Heart left ventricle (tissue), 16 donors: ENCODE results near the gene CDKL5. TPM values are rescaled to one million over a fixed set of nuclear protein-coding genes. Genes with fewer than 3 reads are reported as not detected.

ENCODE experiments used
- ATAC-seq, 4 donors: fragments of 200-7000 bp; cut with Tn5 transposase; one replicate each; pipeline ENCODE4 v1.9.1; 2020 to 2022; ENCODE audit warnings: moderate library complexity in 4 of 4, mild to moderate bottlenecking in 3 of 4, moderate number of reproducible peaks in 1 of 4
- DNase-seq, 5 donors: peaks; one replicate each; pipeline ENCODE4 v3.0.0-alpha.2; 2020
- H3K27ac ChIP-seq, 12 donors: fragments of 200-600 bp; sonication (generic) in 4 of 12; one replicate each; pipeline versions ENCODE4 v1.5.0 to v1.8.0; 2016 to 2022; ENCODE audit warnings: mild to moderate bottlenecking in 2 of 12
- H3K27me3 ChIP-seq, 9 donors: fragments of 200-600 bp; sonication (generic) in 2 of 9; one replicate each; pipeline versions ENCODE4 v1.5.1 to v1.8.0; 2016 to 2022; ENCODE audit warnings: mild to moderate bottlenecking in 3 of 9
- H3K36me3 ChIP-seq, 9 donors: fragments of 200-600 bp; sonication (generic) in 2 of 9; one replicate each; pipeline versions ENCODE4 v1.5.0 to v1.8.0; 2018 to 2022; ENCODE audit warnings: mild to moderate bottlenecking in 2 of 9
- H3K4me1 ChIP-seq, 12 donors: fragments of 200-600 bp; sonication (generic) in 4 of 12; one replicate each; pipeline versions ENCODE4 v1.5.0 to v1.8.0; 2016 to 2022; ENCODE audit warnings: mild to moderate bottlenecking in 3 of 12
- H3K4me3 ChIP-seq, 12 donors: fragments of 200-600 bp; sonication (generic) in 4 of 12; one replicate each; pipeline versions ENCODE4 v1.5.0 to v1.8.0; 2017 to 2022; ENCODE audit warnings: mild to moderate bottlenecking in 9 of 12, moderate library complexity in 4 of 12
- H3K9me3 ChIP-seq, 12 donors: fragments of 200-600 bp; sonication (generic) in 4 of 12; one replicate each; pipeline versions ENCODE4 v1.5.0 to v1.8.0; 2016 to 2022; ENCODE audit warnings: mild to moderate bottlenecking in 1 of 12
- CTCF ChIP-seq, 12 donors: fragments of 200-600 bp; sonication (generic) in 4 of 12; IDR thresholded peaks; one replicate each; pipeline versions ENCODE4 v1.5.0 to v1.8.0; 2018 to 2022; ENCODE audit warnings: antibody characterized with exemption in 12 of 12, mild to moderate bottlenecking in 5 of 12
- POLR2A ChIP-seq, 2 donors: fragments of 450-650 bp; IDR thresholded peaks; one replicate each; pipeline ENCODE4 v1.6.1; 2017; ENCODE audit warnings: antibody characterized with exemption in 2 of 2, mild to moderate bottlenecking in 2 of 2, moderate library complexity in 2 of 2
- WGBS, 4 donors: extraction: QIAGEN DNeasy Blood & Tissue Kit in 2 of 4; methylation state at CpG; one replicate each; pipeline versions ENCODE4 v1.1.5 to v1.1.7; 2013 to 2018; 5-methylcytosine and 5-hydroxymethylcytosine counted together
- intact Hi-C, 10 donors: fragments of 100-400 bp; cut with DNase I; formaldehyde crosslinking; loops; one replicate each; pipeline versions ENCODE4 v1.11.1 to v1.14.2; 2022
- polyA plus RNA-seq, 2 donors: library from polyadenylated mRNA; stranded (reverse); fragments of 200-250 nt; gene quantifications; one replicate each; pipeline ENCODE4 v1.2.3, GENCODE V29; 2013
- total RNA-seq, 9 donors: library from RNA; depleted of rRNA in 2 of 9; stranded (reverse); fragments of >200 nt in 2 of 9; fragmentation: NEBNext Ultra II Directional in 3 of 9; extraction: Animal tissue kit (Norgen Biotek cat#: 25700) in 3 of 9; gene quantifications; one replicate each; pipeline versions ENCODE4 v1.1.0 to v1.2.4, GENCODE V29; 2016 to 2023
- donor health status: ischemic (EF 13 %, LVEDD 7.1; RV severe dilation, severe dysfunction).
- donor health status: healthy with polysubstance abuse.
- donor health status: DM: no; HTN: yes; CAD: no.
- donor health status: DM: no; HTN: no; CAD: no.
- donor health status: ischemic (EF 25% LVEDD 6.9; RV normal size, moderate dysfunction).
- donor health status: ischemic (EF 25% LVEDD 5.7; RV mildly dilated, moderate dysfunction).
- donor health status: healthy.
- donor health status: DM: yes; HTN: yes; CAD: no.
- donor health status: ischemic (EF 35%, LVEDD 5.7; RV mildly dilated, moderate dysfunction).
- donor health status: nonischemic (EF 11% LVEDD 7.7; RV severe dilation, severe dysfunction).
- donor health status: DM: yes; HTN: yes; CAD: no.
- donor health status: PGD.
- donor health status: ischemic (EF 29% LVEDD 5.4; RV normal size, mild dysfunction).
- donor health status: nonischemic (EF 23%, LVEDD 6.1; RV moderate dilation, normal function).

Gene CDKL5
- total and polyA plus RNA-seq, 11 donors = 3.0 to 12.5 (median 9.3) TPM

- TF ChIP-seq CTCF (IDR thresholded peaks at IDR 0.05) (no peak), POLR2A (IDR thresholded peaks at IDR 0.05) (no peak)
- ATAC-seq = no peak
- 90 to 99% (median 97%) methylated on average over 3 of the region's 3 CpGs for WGBS, 4 donors
Observed at GRCh38 chrX:18448416-18448815, 23.0 kb downstream of the CDKL5 start.

DNA sequence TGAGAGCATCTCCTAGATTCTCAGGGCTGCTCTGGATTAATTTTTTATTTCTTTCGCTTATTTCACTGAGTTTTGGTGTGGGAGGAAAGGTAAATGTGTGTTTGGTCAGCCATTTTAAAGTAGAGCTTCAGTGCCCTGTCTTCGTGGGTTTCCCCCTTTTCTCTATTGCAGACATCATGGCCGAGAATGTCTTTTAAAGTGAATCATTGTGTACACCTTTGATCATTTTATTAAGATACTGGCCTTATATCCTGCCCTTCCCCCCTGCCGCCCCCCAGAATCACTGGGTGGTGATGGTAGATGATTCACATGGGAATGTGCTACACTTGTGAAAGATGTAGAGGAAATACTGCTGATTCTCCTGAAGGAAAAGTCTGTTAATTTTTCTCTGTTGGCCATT is 23.8 kb downstream of the CDKL5 start:
- Histone ChIP-seq H3K36me3 (no peaks in the 10 kb centered on the region), H3K4me1 (peaks cover 0 to 3% (median 0%) of the 10 kb centered on the region in 12 donors), H3K27ac (no peak overlapping the region), H3K9me3 (no peaks in the 10 kb centered on the region), H3K27me3 (no peaks in the 10 kb centered on the region), H3K4me3 (no peak overlapping the region)
- 77 to 96% (median 90%) methylated on average over 4 of the region's 4 CpGs for WGBS, 4 donors
- ATAC-seq = no peak
- intact Hi-C loops = no loop called here
- TF ChIP-seq CTCF (IDR thresholded peaks at IDR 0.05) (no peak), POLR2A (IDR thresholded peaks at IDR 0.05) (no peak)
- DNase-seq = no peak

More at GRCh38 chrX:18448416-18448815, 23.0 kb downstream of the CDKL5 start:
- H3K27ac ChIP-seq = no peak overlapping the region
- no peaks in the 10 kb centered on the region for H3K36me3 ChIP-seq
- no peak for DNase-seq
- no peak overlapping the region for H3K4me3 ChIP-seq
- H3K4me1 ChIP-seq = peaks cover 0 to 3% (median 0%) of the 10 kb centered on the region in 12 donors
- no peaks in the 10 kb centered on the region for H3K9me3 ChIP-seq
- no peaks in the 10 kb centered on the region for H3K27me3 ChIP-seq
- intact Hi-C loops = no loop called here

- no peak for TF ChIP-seq POLR2A (IDR thresholded peaks at IDR 0.05)
- TF ChIP-seq CTCF (IDR thresholded peaks at IDR 0.05) = no peak
- ATAC-seq = no peak
- Histone ChIP-seq H3K4me1 (peaks cover 0 to 7% (median 0%) of the 10 kb centered on the region in 12 donors), H3K4me3 (no peak overlapping the region), H3K27ac (no peak overlapping the region), H3K9me3 (no peaks in the 10 kb centered on the region), H3K27me3 (no peaks in the 10 kb centered on the region), H3K36me3 (no peaks in the 10 kb centered on the region)
- intact Hi-C loops = no loop called here
- 47 to 74% (median 57%) methylated on average over 2 of the region's 2 CpGs for WGBS, 4 donors
- DNase-seq = no peak
Observed at GRCh38 chrX:18455384-18455783, 30.0 kb downstream of the CDKL5 start.

GRCh38 chrX:18457000-18457399 is 31.6 kb downstream of the CDKL5 start:
- WGBS, 4 donors = 61 to 70% (median 69%) methylated on average over 2 of the region's 2 CpGs
- intact Hi-C loops = no loop called here
- DNase-seq (no peak), ATAC-seq (peak in 1 of 4 donors; percentile 18)
- Histone ChIP-seq H3K4me1 (peaks cover 0 to 7% (median 0%) of the 10 kb centered on the region in 12 donors), H3K4me3 (no peak overlapping the region), H3K9me3 (no peaks in the 10 kb centered on the region), H3K36me3 (no peaks in the 10 kb centered on the region), H3K27ac (no peak overlapping the region), H3K27me3 (no peaks in the 10 kb centered on the region)
- TF ChIP-seq CTCF (IDR thresholded peaks at IDR 0.05) (no peak), POLR2A (IDR thresholded peaks at IDR 0.05) (no peak)
